Measurements from ENCODE around the gene KDM3B.

DNA sequence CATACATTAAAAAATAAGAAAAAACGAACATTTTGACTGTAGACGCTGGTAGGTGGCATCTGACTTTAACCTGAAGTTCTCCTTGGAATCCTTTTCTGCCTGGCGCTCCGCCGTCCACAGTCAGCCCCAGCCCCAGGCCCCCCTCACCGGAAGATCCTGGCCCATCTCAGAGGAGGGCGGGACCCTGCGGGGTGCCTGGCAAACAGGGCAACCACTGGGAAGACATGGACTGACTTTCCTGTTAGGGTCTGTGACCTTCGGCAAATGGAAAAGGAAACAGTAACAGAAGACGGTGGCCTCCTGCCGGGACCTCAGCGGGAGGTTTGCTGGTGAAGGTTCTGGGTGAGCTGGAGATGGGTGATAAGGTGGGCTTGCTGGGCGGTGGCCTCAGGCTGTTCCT is 101.1 kb downstream of the KDM3B start:
- TF ChIP-seq, protein P1, sequence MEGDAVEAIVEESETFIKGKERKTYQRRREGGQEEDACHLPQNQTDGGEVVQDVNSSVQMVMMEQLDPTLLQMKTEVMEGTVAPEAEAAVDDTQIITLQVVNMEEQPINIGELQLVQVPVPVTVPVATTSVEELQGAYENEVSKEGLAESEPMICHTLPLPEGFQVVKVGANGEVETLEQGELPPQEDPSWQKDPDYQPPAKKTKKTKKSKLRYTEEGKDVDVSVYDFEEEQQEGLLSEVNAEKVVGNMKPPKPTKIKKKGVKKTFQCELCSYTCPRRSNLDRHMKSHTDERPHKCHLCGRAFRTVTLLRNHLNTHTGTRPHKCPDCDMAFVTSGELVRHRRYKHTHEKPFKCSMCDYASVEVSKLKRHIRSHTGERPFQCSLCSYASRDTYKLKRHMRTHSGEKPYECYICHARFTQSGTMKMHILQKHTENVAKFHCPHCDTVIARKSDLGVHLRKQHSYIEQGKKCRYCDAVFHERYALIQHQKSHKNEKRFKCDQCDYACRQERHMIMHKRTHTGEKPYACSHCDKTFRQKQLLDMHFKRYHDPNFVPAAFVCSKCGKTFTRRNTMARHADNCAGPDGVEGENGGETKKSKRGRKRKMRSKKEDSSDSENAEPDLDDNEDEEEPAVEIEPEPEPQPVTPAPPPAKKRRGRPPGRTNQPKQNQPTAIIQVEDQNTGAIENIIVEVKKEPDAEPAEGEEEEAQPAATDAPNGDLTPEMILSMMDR (IDR thresholded peaks at IDR 0.05), result no peak
- TF ChIP-seq POLR2A (IDR thresholded peaks at IDR 0.05; ENCODE audit: low read length) (no peak), EP300 (IDR thresholded peaks at IDR 0.05) (no peak), MAFK (IDR thresholded peaks at IDR 0.05; ENCODE audit: partially characterized antibody) (no peak), ZNF302 (CRISPR knock-in tag; IDR thresholded peaks at IDR 0.05) (no peak), HDAC2 (IDR thresholded peaks at IDR 0.05) (no peak), ZC3H11A (IDR thresholded peaks at IDR 0.05) (no peak), ZFP36 (IDR thresholded peaks at IDR 0.05; ENCODE audit: borderline replicate concordance, partially characterized antibody) (no peak), RARB (CRISPR knock-in tag; IDR thresholded peaks at IDR 0.05) (no peak), JUN (IDR thresholded peaks at IDR 0.05) (no peak), FOSL2 (IDR thresholded peaks at IDR 0.05) (no peak), FOSL2 (CRISPR knock-in tag; IDR thresholded peaks at IDR 0.05) (no peak)
- TF ChIP-seq, protein P2, sequence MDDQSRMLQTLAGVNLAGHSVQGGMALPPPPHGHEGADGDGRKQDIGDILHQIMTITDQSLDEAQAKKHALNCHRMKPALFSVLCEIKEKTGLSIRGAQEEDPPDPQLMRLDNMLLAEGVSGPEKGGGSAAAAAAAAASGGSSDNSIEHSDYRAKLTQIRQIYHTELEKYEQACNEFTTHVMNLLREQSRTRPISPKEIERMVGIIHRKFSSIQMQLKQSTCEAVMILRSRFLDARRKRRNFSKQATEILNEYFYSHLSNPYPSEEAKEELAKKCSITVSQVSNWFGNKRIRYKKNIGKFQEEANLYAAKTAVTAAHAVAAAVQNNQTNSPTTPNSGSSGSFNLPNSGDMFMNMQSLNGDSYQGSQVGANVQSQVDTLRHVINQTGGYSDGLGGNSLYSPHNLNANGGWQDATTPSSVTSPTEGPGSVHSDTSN (IDR thresholded peaks at IDR 0.05), result no peak
- TF ChIP-seq, protein P3, sequence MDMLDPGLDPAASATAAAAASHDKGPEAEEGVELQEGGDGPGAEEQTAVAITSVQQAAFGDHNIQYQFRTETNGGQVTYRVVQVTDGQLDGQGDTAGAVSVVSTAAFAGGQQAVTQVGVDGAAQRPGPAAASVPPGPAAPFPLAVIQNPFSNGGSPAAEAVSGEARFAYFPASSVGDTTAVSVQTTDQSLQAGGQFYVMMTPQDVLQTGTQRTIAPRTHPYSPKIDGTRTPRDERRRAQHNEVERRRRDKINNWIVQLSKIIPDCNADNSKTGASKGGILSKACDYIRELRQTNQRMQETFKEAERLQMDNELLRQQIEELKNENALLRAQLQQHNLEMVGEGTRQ (IDR thresholded peaks at IDR 0.05), result no peak
- TF ChIP-seq, protein P4, sequence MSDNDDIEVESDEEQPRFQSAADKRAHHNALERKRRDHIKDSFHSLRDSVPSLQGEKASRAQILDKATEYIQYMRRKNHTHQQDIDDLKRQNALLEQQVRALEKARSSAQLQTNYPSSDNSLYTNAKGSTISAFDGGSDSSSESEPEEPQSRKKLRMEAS (IDR thresholded peaks at IDR 0.05), result no peak
